ENCODE results near the gene LCNL1. TPM values are rescaled to one million over a fixed set of nuclear protein-coding genes. Genes with fewer than 3 reads are reported as not detected.

LCNL1 gene
- total and polyA plus RNA-seq, 2 of the 13 experiments (the other 11 are each of a cell fraction or from before 2014, with no cell fraction given), result not detected

- WGBS (ENCODE audit: low lambda C conversion rate), result 47% methylated on average over 3 of the region's 3 CpGs
- no peaks in the 10 kb centered on the region for H3K79me2 ChIP-seq (ENCODE audit: insufficient read depth, low read length)
- in situ Hi-C loops (cut with HindIII; ENCODE audit: extremely low pct_ligation_motif_present, low pct_unique_long_range_greater_than_20kb) (no loop called here), intact Hi-C loops (cut with micrococcal nuclease; ENCODE audit: unreplicated experiment) (no loop called here)
- no peak overlapping the region for H3K9ac ChIP-seq (ENCODE audit: insufficient read depth, low read depth, low read length)
- BruUV-seq (replicated peaks), result no TSS peak
- no peak overlapping the region for H3K4me3 ChIP-seq (replicated peaks in 1 of 3; ENCODE audit: insufficient read depth in 1 of 3, low read depth in 2 of 3, low read length in 3 of 3)
- H3K4me1 ChIP-seq (ENCODE audit: insufficient read depth, low read length), result peaks cover 37% of the 10 kb centered on the region
- ChIA-PET CTCF (ENCODE audit: low intra/inter-chr PET ratio, low total read pairs) (no interaction called here), POLR2A (no interaction called here)
- peak; percentile 37 for DNase-seq (ENCODE audit: low spot score)
- 0 out of 5 replicates have a peak, but pooled peaks cover 0 to 3% of the 10 kb centered on the region in 2 experiments for H3K36me3 ChIP-seq (replicated peaks in 1 of 2; ENCODE audit: control insufficient read depth in 1 of 2, insufficient read depth in 2 of 2, low read length in 2 of 2)
- no peaks in the 10 kb centered on the region for H3K27me3 ChIP-seq (ENCODE audit: control insufficient read depth in 1 of 2, insufficient read depth in 2 of 2, low read length in 2 of 2)
- H3K4me2 ChIP-seq (ENCODE audit: low read depth, low read length), result peak overlapping the region; percentile 37
- TF ChIP-seq, protein P1, sequence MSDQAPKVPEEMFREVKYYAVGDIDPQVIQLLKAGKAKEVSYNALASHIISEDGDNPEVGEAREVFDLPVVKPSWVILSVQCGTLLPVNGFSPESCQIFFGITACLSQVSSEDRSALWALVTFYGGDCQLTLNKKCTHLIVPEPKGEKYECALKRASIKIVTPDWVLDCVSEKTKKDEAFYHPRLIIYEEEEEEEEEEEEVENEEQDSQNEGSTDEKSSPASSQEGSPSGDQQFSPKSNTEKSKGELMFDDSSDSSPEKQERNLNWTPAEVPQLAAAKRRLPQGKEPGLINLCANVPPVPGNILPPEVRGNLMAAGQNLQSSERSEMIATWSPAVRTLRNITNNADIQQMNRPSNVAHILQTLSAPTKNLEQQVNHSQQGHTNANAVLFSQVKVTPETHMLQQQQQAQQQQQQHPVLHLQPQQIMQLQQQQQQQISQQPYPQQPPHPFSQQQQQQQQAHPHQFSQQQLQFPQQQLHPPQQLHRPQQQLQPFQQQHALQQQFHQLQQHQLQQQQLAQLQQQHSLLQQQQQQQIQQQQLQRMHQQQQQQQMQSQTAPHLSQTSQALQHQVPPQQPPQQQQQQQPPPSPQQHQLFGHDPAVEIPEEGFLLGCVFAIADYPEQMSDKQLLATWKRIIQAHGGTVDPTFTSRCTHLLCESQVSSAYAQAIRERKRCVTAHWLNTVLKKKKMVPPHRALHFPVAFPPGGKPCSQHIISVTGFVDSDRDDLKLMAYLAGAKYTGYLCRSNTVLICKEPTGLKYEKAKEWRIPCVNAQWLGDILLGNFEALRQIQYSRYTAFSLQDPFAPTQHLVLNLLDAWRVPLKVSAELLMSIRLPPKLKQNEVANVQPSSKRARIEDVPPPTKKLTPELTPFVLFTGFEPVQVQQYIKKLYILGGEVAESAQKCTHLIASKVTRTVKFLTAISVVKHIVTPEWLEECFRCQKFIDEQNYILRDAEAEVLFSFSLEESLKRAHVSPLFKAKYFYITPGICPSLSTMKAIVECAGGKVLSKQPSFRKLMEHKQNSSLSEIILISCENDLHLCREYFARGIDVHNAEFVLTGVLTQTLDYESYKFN (CRISPR knock-in tag; conservative IDR thresholded peaks at IDR 0.05), result peak; percentile 48
- TF ChIP-seq ZNF644 (CRISPR knock-in tag; IDR thresholded peaks at IDR 0.05; ENCODE audit: low read depth) (peak; percentile 72; the same call in 1 of the 2 replicates), ARID2 (CRISPR knock-in tag; IDR thresholded peaks at IDR 0.05; ENCODE audit: borderline replicate concordance) (0 out of 2 replicates have a peak, but pooled peaks have one; percentile 36), HNRNPUL1 (IDR thresholded peaks at IDR 0.05; ENCODE audit: low read depth, low read length) (no peak), TFDP1 (CRISPR knock-in tag; IDR thresholded peaks at IDR 0.05; ENCODE audit: borderline replicate concordance) (peak; percentile 32; the same call in 1 of the 2 replicates), FOSL2 (CRISPR knock-in tag; IDR thresholded peaks at IDR 0.05) (peak; percentile 59; the same call in 1 of the 2 replicates), SAP130 (CRISPR knock-in tag; IDR thresholded peaks at IDR 0.05; ENCODE audit: low read depth) (0 out of 2 replicates have a peak, but pooled peaks have one; percentile 18), NCOA5 (CRISPR knock-in tag; IDR thresholded peaks at IDR 0.05) (no peak)
- no peak overlapping the region for H2AFZ ChIP-seq (ENCODE audit: low read length)
- peak; percentile 25; the same call in 2 of the 3 replicates for ATAC-seq
- H3K27ac ChIP-seq (ENCODE audit: extremely low read length, insufficient read depth, low read length), result no peak overlapping the region
- no peak for FAIRE-seq
- no peaks in the 10 kb centered on the region for H4K20me1 ChIP-seq (ENCODE audit: insufficient read depth, low read length)
- no peaks in the 10 kb centered on the region for H3K9me3 ChIP-seq (ENCODE audit: low read length)
These were observed 48.5 kb upstream of the LCNL1 start for GRCh38 chr9:136934277-136934676.
